Right cardiac atrium (tissue), 5 donors: ENCODE data around the gene FCSK. TPM values are rescaled to one million over a fixed set of nuclear protein-coding genes. Genes with fewer than 3 reads are reported as not detected.
"Not testable (repeated sequence)": the region's sequence is repeated elsewhere in the genome, so short reads cannot be mapped to it uniquely, and the experiment has no call there.

Experiments used
- ATAC-seq, 2 donors: fragments of 200-7000 bp; cut with Tn5 transposase; one replicate each; pipeline versions ENCODE4 v1.8.0 to v1.9.1; 2020; ENCODE audit warnings: moderate library complexity in 2 of 2, mild to moderate bottlenecking in 1 of 2
- DNase-seq, 3 donors: peaks; one replicate each; pipeline ENCODE4 v3.0.0-alpha.2; 2020
- H3K27ac ChIP-seq: one replicate; pipeline ENCODE4 v1.5.1; 2013; ENCODE audit warnings: mild to moderate bottlenecking, low read length, control low read depth, moderate library complexity
- H3K27me3 ChIP-seq: one replicate; pipeline ENCODE4 v1.6.1; 2013; ENCODE audit not compliant: control insufficient read depth, insufficient read depth
- H3K4me1 ChIP-seq: one replicate; pipeline ENCODE4 v1.6.1; 2013; ENCODE audit warnings: low read length; ENCODE audit not compliant: control insufficient read depth, insufficient read depth
- H3K4me3 ChIP-seq: one replicate; pipeline ENCODE4 v1.5.1; 2013; ENCODE audit warnings: low read length, control low read depth
- H3K9me3 ChIP-seq: one replicate; pipeline ENCODE4 v1.6.1; 2013; ENCODE audit warnings: low read length; ENCODE audit not compliant: control insufficient read depth
- WGBS: extraction: QIAGEN DNeasy Blood & Tissue Kit; methylation state at CpG from one replicate; pipeline ENCODE4 v1.1.7; 2013; 5-methylcytosine and 5-hydroxymethylcytosine counted together
- intact Hi-C, 4 donors: fragments of 100-400 bp; cut with DNase I; formaldehyde crosslinking; loops; one replicate each; pipeline versions ENCODE4 v1.11.0 to v1.14.0; 2022 to 2023
- polyA plus RNA-seq: library from polyadenylated mRNA; stranded (reverse); fragments of 200-250 nt; gene quantifications from one replicate; pipeline ENCODE4 v1.2.3, GENCODE V29; 2013
- total RNA-seq, 4 donors: library from RNA; stranded (reverse); fragmentation: NEBNext Ultra II Directional; extraction: Animal tissue kit (Norgen Biotek cat#: 25700); gene quantifications; one replicate each; pipeline ENCODE4 v1.2.1, GENCODE V29; 2021
- donor health status: healthy with polysubstance abuse.
- donor health status: DM: no; HTN: yes; CAD: no.
- donor health status: DM: no; HTN: no; CAD: no.
- donor health status: DM: no; HTN: yes; CAD: no; lungs with severe emphysema.
- donor health status: DM: yes; HTN: yes; CAD: no.

The FCSK gene
- total and polyA plus RNA-seq, 5 donors, result 8.3 to 12.3 (median 11.3) TPM

- Histone ChIP-seq H3K4me3 (no peak overlapping the region), H3K27ac (no peak overlapping the region), H3K9me3 (no peaks in the 10 kb centered on the region), H3K4me1 (peaks cover 13% of the 10 kb centered on the region), H3K27me3 (no peaks in the 10 kb centered on the region)
- DNase-seq (no peak), ATAC-seq (no peak)
- intact Hi-C loops, result no loop called here
- 87% methylated on average over 8 of the region's 8 CpGs for WGBS
These were observed 12.9 kb upstream of the FCSK start for GRCh38 chr16:70441406-70441990.

- 94% methylated on average over 7 of the region's 7 CpGs for WGBS
- ATAC-seq (no peak), DNase-seq (no peak)
- Histone ChIP-seq H3K27ac (no peak overlapping the region), H3K4me3 (no peak overlapping the region), H3K4me1 (peaks cover 7% of the 10 kb centered on the region), H3K27me3 (no peaks in the 10 kb centered on the region), H3K9me3 (no peaks in the 10 kb centered on the region)
- intact Hi-C loops, result no loop called here
These were observed 12.1 kb upstream of the FCSK start for GRCh38 chr16:70442344-70442743.

GRCh38 chr16:70444249-70445063 is 9.9 kb upstream of the FCSK start:
- Histone ChIP-seq H3K4me1 (no peaks in the 10 kb centered on the region), H3K27ac (no peak overlapping the region), H3K27me3 (no peaks in the 10 kb centered on the region), H3K9me3 (no peaks in the 10 kb centered on the region), H3K4me3 (no peak overlapping the region)
- DNase-seq, result peak in 1 of 3 donors; percentile 18
- intact Hi-C loops, result no loop called here
- 68% methylated on average over 4 of the region's 4 CpGs for WGBS
- peak; percentile 40 to 70 for ATAC-seq

GRCh38 chr16:70448075-70448474 is 6.3 kb upstream of the FCSK start:
- H3K9me3 ChIP-seq, result no peaks in the 10 kb centered on the region
- ATAC-seq (no peak), DNase-seq (no peak)
- H3K27me3 ChIP-seq, result no peaks in the 10 kb centered on the region
- intact Hi-C loops, result no loop called here
- WGBS, result 90% methylated on average over 6 of the region's 6 CpGs
- H3K27ac ChIP-seq, result no peak overlapping the region
- no peaks in the 10 kb centered on the region for H3K4me1 ChIP-seq
- H3K4me3 ChIP-seq, result no peak overlapping the region

DNA sequence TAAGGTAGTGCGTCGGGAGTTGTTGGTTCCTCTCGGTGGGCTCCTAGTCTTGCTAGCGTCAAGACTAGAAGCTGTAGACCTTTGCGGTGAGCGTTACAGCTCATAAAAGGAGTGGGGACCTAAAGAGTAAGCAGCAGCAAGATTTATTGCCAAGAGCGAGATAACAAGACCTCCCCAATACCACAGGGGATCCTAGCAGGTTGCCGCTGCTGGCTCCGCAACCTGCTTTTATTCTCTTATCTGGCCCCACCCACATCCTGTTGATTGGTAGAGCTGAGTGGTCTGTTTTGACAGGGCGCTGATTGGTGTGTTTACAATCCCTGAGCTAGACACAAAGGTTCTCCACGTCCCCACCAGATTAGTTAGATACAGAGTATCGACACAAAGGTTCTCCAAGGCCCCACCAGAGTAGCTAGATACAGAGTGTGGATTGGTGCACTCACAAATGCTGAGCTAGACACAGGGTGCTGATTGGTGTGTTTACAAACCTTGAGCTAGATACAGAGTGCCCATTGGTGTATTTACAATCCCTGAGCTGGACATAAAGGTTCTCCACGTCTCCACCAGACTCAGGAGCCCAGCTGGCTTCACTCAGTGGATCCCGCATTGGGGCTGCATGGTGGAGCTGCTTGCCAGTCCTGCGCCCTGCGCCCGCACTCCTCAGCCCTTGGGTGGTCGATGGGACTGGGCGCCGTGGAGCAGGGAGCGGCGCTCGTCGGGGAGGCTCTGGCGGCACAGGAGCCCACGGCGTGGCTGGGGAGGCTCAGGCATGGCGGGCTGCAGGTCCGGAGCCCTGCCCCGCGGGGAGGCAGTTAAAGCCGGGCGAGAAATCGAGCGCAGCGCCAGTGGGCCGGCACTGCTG is 4.0 kb upstream of the FCSK start:
- ATAC-seq, H3K27ac ChIP-seq, H3K9me3 ChIP-seq, H3K4me1 ChIP-seq, H3K27me3 ChIP-seq, H3K4me3 ChIP-seq, intact Hi-C loops: not testable (repeated sequence)
- WGBS, result 61% methylated on average over 37 of the region's 37 CpGs
- peak in 2 of 3 donors; percentile 37 to 38 for DNase-seq

- WGBS, result 33% methylated on average over 25 of the region's 25 CpGs
- H3K4me3 ChIP-seq, intact Hi-C loops, H3K9me3 ChIP-seq, ATAC-seq, H3K27ac ChIP-seq, H3K27me3 ChIP-seq, H3K4me1 ChIP-seq: not testable (repeated sequence)
- peak in 2 of 3 donors; percentile 37 to 51 for DNase-seq
These were observed 3.4 kb upstream of the FCSK start for GRCh38 chr16:70451004-70451340.

- H3K9me3 ChIP-seq, result no peaks in the 10 kb centered on the region
- H3K27ac ChIP-seq, result no peak overlapping the region
- no peaks in the 10 kb centered on the region for H3K27me3 ChIP-seq
- intact Hi-C loops, result no loop called here
- WGBS, result 98% methylated on average over 11 of the region's 11 CpGs
- no peaks in the 10 kb centered on the region for H3K4me1 ChIP-seq
- ATAC-seq, result no peak
- peak in 2 of 3 donors; percentile 21 to 35 for DNase-seq
- H3K4me3 ChIP-seq, result peak overlapping the region; percentile 86
These were observed 1.1 kb upstream of the FCSK start for GRCh38 chr16:70453117-70453891.

DNA sequence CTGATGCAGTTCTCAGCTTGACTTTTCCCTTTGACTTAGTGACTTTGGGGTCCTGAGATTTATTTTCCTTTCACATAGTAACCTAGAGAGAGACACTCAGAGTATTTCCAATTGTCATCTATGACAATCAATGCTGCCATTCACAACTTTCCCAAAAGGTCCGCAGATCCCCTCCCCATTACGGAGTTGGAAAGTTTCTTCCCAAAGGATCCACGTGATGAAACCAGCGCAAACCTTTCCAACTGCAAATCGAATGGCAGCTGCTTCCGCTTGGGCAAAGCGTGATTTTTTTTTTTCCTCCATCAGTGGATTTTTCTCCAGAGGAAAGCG is 538 bp upstream of the FCSK start:
- H3K27ac ChIP-seq, result no peak overlapping the region
- intact Hi-C loops, result no loop called here
- no peaks in the 10 kb centered on the region for H3K4me1 ChIP-seq
- H3K4me3 ChIP-seq, result peak overlapping the region; percentile 86
- ATAC-seq (peak; percentile 24 to 38), DNase-seq (peak in 1 of 3 donors; percentile 4)
- H3K9me3 ChIP-seq, result no peaks in the 10 kb centered on the region
- under 1% methylated on average over 8 of the region's 8 CpGs for WGBS
- no peaks in the 10 kb centered on the region for H3K27me3 ChIP-seq

DNA sequence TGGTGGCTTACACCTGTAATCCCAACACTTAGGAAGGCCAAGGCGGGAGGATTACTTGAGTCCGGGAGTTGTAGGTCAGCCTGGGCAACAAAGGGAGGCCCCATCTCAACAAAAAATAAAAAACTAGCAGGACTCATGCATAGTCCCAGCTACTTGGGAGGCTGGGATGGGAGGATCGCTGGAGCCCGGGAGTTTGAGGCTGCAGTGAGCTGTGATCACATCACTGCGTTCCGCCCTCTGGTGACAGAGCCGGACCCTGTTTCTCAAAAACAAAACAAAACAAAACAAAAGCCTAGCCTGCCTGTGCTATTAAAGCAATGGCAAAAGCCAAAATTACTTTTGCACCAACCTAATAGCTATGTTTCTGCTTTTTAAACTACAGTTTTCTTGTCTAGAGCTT is 1.5 kb downstream of the FCSK start:
- Histone ChIP-seq H3K4me1 (no peaks in the 10 kb centered on the region), H3K27ac (no peak overlapping the region), H3K27me3 (no peaks in the 10 kb centered on the region), H3K4me3 (no peak overlapping the region), H3K9me3 (no peaks in the 10 kb centered on the region)
- ATAC-seq (no peak), DNase-seq (peak in 2 of 3 donors; percentile 18 to 27)
- 87% methylated on average over 7 of the region's 7 CpGs for WGBS
- intact Hi-C loops, result no loop called here

DNA sequence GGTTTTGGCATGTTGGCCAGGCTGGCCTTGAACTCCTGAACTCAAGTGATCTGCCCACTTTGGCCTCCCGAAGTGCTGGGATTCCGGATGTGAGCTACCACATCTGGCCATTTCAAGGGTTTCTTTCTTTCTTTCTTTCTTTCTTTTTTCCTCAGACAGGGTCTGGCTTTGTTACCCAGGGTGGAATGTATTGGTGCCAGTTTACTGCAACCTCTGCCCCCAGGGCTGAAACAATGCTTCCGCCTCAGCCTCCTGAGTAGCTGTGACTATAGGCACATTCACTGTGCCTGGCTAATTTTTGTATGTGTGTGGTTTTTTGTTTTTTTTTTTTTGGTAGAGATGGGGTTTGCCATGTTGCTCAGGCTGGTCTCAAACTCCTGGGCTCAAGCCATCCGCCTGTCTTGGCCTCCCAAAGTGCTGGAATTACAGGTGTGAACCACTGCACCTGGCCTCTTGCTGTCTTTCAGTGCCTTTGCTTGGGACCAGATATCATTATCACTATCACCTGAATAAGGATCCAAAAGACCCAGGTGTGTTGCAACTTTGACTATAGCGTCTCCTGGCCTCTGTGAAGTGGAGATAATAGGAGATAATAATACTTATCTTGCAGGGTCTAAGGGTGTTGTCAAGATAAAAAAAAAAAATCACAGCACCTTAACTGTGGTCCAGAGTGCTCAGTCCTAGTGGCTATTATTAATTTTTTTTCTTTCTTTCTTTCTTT is 3.2 kb downstream of the FCSK start:
- no peaks in the 10 kb centered on the region for H3K27me3 ChIP-seq
- DNase-seq (no peak), ATAC-seq (no peak)
- no peak overlapping the region for H3K4me3 ChIP-seq
- no peak overlapping the region for H3K27ac ChIP-seq
- H3K9me3 ChIP-seq, result no peaks in the 10 kb centered on the region
- no peaks in the 10 kb centered on the region for H3K4me1 ChIP-seq
- 92% methylated on average over 5 of the region's 5 CpGs for WGBS
- intact Hi-C loops, result no loop called here
